ENCODE data around the gene EGFR.

Gene EGFR

GRCh38 chr7:55134786-55135185 lies 116.0 kb downstream of the EGFR start:
- Histone ChIP-seq H2AFZ (ENCODE audit: low read length) (no peak overlapping the region), H3K27ac (ENCODE audit: low read depth, low read length, poor library complexity, severe bottlenecking) (no peak overlapping the region), H4K20me1 (ENCODE audit: insufficient read depth, low read length) (no peaks in the 10 kb centered on the region), H3F3A (ENCODE audit: insufficient read depth, low read length) (no peaks in the 10 kb centered on the region), H3K4me2 (ENCODE audit: low read length) (no peak overlapping the region), H3K9ac (ENCODE audit: low read length) (no peak overlapping the region), H3K79me2 (ENCODE audit: insufficient read depth, low read length) (no peaks in the 10 kb centered on the region), H3K36me3 (ENCODE audit: insufficient read depth, low read length) (no peaks in the 10 kb centered on the region), H3K9me3 (ENCODE audit: low read length) (peaks cover 3% of the 10 kb centered on the region; the same call in 1 of the 2 replicates), H3K27me3 (ENCODE audit: insufficient read depth, low read length) (0 out of 2 replicates have a peak, but pooled peaks cover 3% of the 10 kb centered on the region), H3K4me1 (ENCODE audit: insufficient read depth, low read length, severe bottlenecking) (no peaks in the 10 kb centered on the region), H3K9me2 (ENCODE audit: low read depth, low read length) (no peaks in the 10 kb centered on the region), H3K4me3 (ENCODE audit: low read depth, low read length, poor library complexity, severe bottlenecking) (no peak overlapping the region)
- TF ChIP-seq EZH2 (IDR thresholded peaks at IDR 0.05; ENCODE audit: borderline replicate concordance, low read length) = no peak
- no peak for TF ChIP-seq CTCF (IDR thresholded peaks at IDR 0.05; ENCODE audit: low read length)

GRCh38 chr7:55135462-55135861 lies 116.6 kb downstream of the EGFR start:
- no peaks in the 10 kb centered on the region for H3K27me3 ChIP-seq (ENCODE audit: insufficient read depth, low read length)
- peaks cover 3% of the 10 kb centered on the region; the same call in 1 of the 2 replicates for H3K9me3 ChIP-seq (ENCODE audit: low read length)
- H3K9me2 ChIP-seq (ENCODE audit: low read depth, low read length) = no peaks in the 10 kb centered on the region
- H3K9ac ChIP-seq (ENCODE audit: low read length) = no peak overlapping the region
- no peak overlapping the region for H3K4me2 ChIP-seq (ENCODE audit: low read length)
- H3K79me2 ChIP-seq (ENCODE audit: insufficient read depth, low read length) = no peaks in the 10 kb centered on the region
- no peaks in the 10 kb centered on the region for H3K36me3 ChIP-seq (ENCODE audit: insufficient read depth, low read length)
- no peak overlapping the region for H3K4me3 ChIP-seq (ENCODE audit: low read depth, low read length, poor library complexity, severe bottlenecking)
- no peaks in the 10 kb centered on the region for H3F3A ChIP-seq (ENCODE audit: insufficient read depth, low read length)
- no peak overlapping the region for H3K27ac ChIP-seq (ENCODE audit: low read depth, low read length, poor library complexity, severe bottlenecking)
- no peak overlapping the region for H2AFZ ChIP-seq (ENCODE audit: low read length)
- TF ChIP-seq CTCF (IDR thresholded peaks at IDR 0.05; ENCODE audit: low read length) = no peak
- TF ChIP-seq EZH2 (IDR thresholded peaks at IDR 0.05; ENCODE audit: borderline replicate concordance, low read length) = no peak
- H4K20me1 ChIP-seq (ENCODE audit: insufficient read depth, low read length) = no peaks in the 10 kb centered on the region
- H3K4me1 ChIP-seq (ENCODE audit: insufficient read depth, low read length, severe bottlenecking) = no peaks in the 10 kb centered on the region

GRCh38 chr7:55138663-55139062 lies 119.8 kb downstream of the EGFR start:
- no peaks in the 10 kb centered on the region for H3F3A ChIP-seq (ENCODE audit: insufficient read depth, low read length)
- no peak overlapping the region for H3K9ac ChIP-seq (ENCODE audit: low read length)
- no peak overlapping the region for H3K4me2 ChIP-seq (ENCODE audit: low read length)
- H3K4me1 ChIP-seq (ENCODE audit: insufficient read depth, low read length, severe bottlenecking) = no peaks in the 10 kb centered on the region
- no peaks in the 10 kb centered on the region for H3K36me3 ChIP-seq (ENCODE audit: insufficient read depth, low read length)
- peaks cover 3% of the 10 kb centered on the region; the same call in 1 of the 2 replicates for H3K9me3 ChIP-seq (ENCODE audit: low read length)
- H3K4me3 ChIP-seq (ENCODE audit: low read depth, low read length, poor library complexity, severe bottlenecking) = no peak overlapping the region
- no peaks in the 10 kb centered on the region for H3K27me3 ChIP-seq (ENCODE audit: insufficient read depth, low read length)
- TF ChIP-seq CTCF (IDR thresholded peaks at IDR 0.05; ENCODE audit: low read length) (no peak), EZH2 (IDR thresholded peaks at IDR 0.05; ENCODE audit: borderline replicate concordance, low read length) (no peak)
- no peaks in the 10 kb centered on the region for H4K20me1 ChIP-seq (ENCODE audit: insufficient read depth, low read length)
- H3K9me2 ChIP-seq (ENCODE audit: low read depth, low read length) = no peaks in the 10 kb centered on the region
- no peaks in the 10 kb centered on the region for H3K79me2 ChIP-seq (ENCODE audit: insufficient read depth, low read length)
- H3K27ac ChIP-seq (ENCODE audit: low read depth, low read length, poor library complexity, severe bottlenecking) = no peak overlapping the region
- H2AFZ ChIP-seq (ENCODE audit: low read length) = no peak overlapping the region

Measured in OCI-LY1 (cell line).